Measurements from ENCODE around the gene TENM3.

The TENM3 gene

GRCh38 chr4:182569561-182569960 is 326.4 kb downstream of the TENM3 start:
- no peak for DNase-seq (ENCODE audit: low spot score)

GRCh38 chr4:182574706-182575105 is 331.5 kb downstream of the TENM3 start:
- DNase-seq (ENCODE audit: low spot score) = no peak

GRCh38 chr4:182575225-182575624 is 332.0 kb downstream of the TENM3 start:
- no peak for DNase-seq (ENCODE audit: low spot score)

GRCh38 chr4:182576601-182577289 is 333.5 kb downstream of the TENM3 start:
- no peak for DNase-seq (ENCODE audit: low spot score)

GRCh38 chr4:182577411-182577810 is 334.2 kb downstream of the TENM3 start:
- no peak for DNase-seq (ENCODE audit: low spot score)

DNA sequence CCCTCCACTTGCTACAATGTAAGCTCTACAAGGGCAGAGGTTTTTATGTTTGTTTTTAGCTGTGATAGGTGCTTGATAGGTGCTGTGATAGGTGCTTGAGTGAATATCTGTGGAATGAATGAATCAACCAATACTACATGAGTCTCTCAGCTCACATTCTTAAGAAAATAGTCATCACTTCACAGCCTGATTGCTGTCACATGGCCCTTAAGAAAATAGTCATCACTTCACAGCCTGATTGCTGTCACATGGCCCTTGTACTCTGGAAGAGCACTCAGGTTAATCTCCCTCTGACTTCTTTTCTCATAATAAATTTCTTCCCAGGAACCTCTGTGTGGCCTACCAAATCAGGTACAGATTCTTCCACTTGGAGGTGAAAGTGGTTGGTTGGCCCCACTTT is 335.2 kb downstream of the TENM3 start:
- peak; percentile 19 for DNase-seq (ENCODE audit: low spot score)

DNA sequence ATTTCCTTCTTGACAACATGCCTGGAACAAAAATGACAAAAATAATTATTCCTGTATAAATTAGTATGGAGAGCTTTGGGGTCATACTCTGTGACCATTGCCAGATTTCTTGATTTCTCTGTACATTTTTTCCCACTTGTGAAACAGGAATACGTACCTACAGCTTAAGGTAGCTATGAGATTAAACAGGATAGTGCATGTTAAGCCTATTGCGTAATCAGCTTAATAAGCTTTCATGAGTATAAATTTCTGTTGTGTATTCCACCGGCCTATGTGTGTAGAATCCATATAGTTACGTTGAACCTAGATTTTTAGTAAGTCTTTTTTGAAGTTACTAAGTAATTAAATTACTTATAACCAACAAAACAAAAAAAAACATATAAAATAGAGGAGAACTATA is 339.0 kb downstream of the TENM3 start:
- no peak for DNase-seq (ENCODE audit: low spot score)

DNA sequence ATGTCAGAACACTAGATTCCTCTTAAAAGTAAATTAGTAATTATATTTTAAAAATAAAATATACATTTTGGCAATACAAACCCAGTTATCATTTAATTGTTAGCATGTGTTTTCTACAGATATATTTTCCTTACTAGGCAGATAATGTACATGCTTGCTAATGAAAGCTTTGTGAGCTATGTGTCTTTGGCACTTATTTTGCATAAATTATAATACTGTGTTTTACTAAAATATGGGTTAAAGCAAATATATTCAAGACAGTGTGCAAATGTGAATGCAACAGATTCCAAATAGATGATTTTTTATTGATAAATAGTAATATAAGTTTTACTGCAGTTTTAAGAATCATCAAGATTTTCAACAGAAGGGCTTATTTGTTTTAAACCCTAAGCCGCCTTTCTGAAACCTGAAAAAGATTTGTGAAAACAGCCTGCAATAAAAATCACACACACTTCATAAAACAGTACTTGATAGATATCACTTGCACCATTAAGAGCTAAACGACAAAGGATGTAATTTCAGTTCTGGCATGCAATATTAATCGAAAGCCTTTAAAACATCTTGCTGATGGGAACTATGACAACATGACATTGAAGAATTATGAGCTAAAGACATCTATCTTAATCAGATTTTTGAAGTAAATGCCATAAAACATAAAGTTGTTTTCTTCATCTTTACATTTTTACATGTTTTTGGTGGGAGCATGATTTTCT is 340.7 kb downstream of the TENM3 start:
- no peak for DNase-seq (ENCODE audit: low spot score)

DNA sequence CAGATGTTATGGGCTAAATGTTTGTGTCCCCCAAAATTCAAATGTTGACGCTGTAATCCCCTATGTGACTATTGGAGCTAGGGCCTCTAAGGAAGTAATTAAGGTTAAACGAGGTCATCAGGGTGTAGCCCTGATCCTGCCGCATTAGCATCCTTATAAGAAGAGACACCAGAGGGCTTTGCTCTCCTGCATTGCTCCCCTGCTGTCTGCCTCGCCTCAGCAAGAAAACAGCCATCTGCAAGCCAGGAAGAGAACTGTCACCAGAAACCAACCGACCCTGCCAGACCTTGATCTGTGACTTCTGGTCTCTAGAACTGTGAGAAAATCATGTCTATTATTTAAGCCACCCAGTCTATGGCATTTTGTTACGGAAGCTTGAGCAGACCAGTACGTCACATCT is 342.1 kb downstream of the TENM3 start:
- no peak for DNase-seq (ENCODE audit: low spot score)

GRCh38 chr4:182589100-182589499 is 345.9 kb downstream of the TENM3 start:
- DNase-seq (ENCODE audit: low spot score) = no peak

DNA sequence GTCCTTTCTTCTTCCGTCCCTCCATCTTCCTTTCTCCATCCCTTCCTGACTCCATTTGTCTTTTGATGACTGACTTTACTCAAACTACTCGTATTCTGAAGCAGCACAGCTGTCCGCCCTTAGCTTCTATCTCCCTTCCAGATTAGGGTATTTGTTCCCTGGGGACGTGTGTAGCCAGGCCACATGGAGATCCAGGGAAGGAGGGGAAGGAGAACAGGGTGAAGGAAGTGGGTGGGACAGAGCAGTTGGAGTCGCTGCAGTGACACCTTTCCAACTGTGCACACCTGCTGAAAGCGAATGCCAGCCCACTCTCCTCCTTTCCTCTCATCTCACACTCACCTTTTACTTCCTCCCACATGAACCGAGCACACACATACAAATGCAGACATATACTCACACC is 350.2 kb downstream of the TENM3 start:
- no peak for DNase-seq (ENCODE audit: low spot score)

GRCh38 chr4:182593864-182594263 is 350.7 kb downstream of the TENM3 start:
- DNase-seq (ENCODE audit: low spot score) = peak; percentile 8

DNA sequence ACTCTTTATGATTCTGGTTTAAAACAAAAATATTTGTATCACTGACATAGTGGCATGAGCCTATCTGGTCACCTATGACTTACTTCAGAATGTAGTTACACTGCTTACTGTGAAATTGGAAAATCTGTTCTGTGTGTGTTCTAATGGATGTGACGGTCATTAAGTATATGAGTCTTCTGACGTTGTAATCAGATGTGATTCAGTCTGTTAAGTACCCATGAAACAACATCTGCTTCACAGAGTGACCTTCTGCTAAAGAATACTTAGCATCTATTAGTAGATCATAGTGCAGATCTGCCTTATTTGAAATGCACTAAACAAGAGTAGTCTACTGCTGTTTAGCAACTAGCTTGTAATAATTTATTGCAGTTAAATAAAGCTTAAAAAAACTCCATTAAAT is 356.9 kb downstream of the TENM3 start:
- DNase-seq (ENCODE audit: low spot score) = no peak

DNA sequence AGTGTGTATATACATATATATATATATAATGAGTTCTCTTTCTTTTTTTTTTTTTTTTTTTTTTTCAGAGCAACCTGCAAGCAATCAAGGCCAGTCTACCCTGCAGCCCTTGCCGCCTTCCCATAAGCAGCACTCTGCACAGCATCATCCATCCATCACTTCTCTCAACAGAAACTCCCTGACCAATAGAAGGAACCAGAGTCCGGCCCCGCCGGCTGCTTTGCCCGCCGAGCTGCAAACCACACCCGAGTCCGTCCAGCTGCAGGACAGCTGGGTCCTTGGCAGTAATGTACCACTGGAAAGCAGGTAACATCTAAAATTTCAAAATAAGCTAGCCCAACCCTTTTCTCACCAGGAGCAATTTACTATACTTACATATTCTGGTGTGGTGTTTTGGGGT is 357.7 kb downstream of the TENM3 start:
- no peak for DNase-seq (ENCODE audit: low spot score)

- DNase-seq (ENCODE audit: low spot score) = peak; percentile 11
Measured at GRCh38 chr4:182604161-182604622, 361.0 kb downstream of the TENM3 start.

DNA sequence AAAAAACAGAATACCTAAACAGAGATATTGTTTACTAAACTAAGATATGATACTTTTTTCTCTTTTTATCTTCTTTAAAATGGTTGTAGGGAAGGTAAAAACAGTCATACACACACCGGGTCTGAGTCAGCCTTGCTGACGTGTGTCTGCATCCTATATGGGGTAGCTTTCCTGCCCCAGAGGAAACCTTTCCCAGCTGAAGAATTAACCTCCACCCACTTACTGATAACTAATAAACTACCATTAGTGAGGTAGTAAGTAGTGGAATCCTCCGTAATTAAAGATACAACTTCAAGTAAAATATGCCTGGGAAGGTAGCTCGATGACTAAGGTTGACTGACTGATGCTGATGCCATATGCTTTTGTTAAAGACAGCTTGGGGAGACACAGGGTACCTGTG is 361.8 kb downstream of the TENM3 start:
- DNase-seq (ENCODE audit: low spot score) = no peak

DNA sequence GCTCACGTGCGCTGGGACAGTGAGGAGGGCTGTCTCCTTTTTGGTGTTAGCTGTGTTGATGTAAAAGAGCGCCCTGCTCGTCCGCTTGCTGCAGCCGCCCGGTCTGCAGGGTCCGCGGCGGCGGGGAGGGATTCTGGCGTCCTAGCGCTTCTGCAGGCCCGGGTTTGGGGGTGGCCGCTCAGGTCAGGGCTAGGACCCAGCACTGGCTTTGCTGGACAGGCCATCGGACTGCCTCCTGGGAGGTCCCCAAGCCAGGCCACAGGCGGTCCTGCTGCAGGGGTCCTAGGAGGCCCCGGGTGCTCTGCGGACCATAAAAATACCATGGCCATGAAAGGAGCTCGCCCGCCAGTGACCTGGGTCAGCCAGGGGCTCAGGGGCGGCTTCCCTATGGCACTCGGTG is 365.3 kb downstream of the TENM3 start:
- DNase-seq (ENCODE audit: low spot score) = no peak

DNA sequence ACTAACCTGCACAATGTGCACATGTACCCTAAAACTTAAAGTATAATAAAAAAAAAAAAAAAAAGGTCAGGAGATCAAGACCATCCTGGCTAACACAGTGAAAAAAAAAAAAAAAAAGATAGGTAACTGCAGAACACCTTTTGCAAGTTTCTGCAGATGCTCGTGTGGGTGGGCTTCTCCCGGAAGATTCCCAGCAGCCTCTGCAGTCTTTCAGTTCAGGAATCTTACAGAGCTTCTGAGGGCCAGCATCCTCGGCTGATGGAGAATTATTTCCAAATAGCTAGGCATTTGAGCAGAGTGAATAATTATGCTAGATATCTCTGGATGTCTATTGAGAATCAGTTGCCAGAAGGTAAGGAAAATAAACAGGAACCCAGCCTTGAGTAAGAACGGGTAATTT is 373.3 kb downstream of the TENM3 start:
- no peak for DNase-seq (ENCODE audit: low spot score)

DNA sequence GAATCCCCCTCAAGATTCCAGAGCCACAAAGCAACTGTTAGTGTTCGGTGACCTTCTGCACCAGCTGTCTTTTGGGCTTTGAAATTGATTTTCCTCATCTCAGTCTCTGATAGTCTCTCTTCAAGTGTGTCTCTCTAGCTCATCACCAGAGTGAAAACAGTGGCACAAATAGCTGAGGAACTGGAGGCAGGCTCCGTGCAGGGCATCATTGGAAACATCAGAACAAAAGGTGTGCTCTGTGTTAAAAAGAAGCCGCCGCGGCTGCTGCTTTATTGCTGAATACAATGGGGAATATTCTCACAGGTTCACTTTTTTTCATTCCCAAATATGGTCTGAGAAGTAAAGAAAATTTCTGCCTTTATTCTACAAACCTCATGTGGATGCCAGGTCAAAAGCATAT is 376.5 kb downstream of the TENM3 start:
- no peak for DNase-seq (ENCODE audit: low spot score)

GRCh38 chr4:182620111-182620980 is 377.1 kb downstream of the TENM3 start:
- no peak for DNase-seq (ENCODE audit: low spot score)

- DNase-seq (ENCODE audit: low spot score) = no peak
Measured at GRCh38 chr4:182624281-182624680, 381.1 kb downstream of the TENM3 start.

DNA sequence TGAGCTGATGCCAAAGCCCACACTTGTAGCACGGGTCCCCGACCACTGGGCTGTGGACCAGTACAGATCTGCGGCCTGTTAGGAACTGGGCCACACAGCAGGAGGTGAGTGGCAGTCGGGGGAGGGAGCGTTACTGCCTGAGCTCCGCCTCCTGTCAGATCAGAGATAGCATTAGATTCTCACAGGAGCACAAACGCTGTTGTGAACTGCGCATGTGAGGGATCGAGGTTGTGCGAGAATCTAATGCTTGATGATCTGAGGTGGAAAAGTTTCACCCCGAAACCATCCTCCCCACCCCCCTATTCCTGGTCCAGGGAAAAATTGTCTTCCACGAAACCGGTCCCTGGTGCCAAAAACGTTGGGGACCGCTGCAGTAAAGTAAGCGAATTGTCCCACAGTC is 382.0 kb downstream of the TENM3 start:
- DNase-seq (ENCODE audit: low spot score) = no peak

- no peak for DNase-seq (ENCODE audit: low spot score)
Measured at GRCh38 chr4:182627996-182628395, 384.8 kb downstream of the TENM3 start.

Measured in AG20443 (cell line).